Sciatic nerve (tissue), 2 donors: ENCODE results near the gene SUPT3H. TPM values are rescaled to one million over a fixed set of nuclear protein-coding genes. Genes with fewer than 3 reads are reported as not detected.
"Not testable (repeated sequence)": the region's sequence is repeated elsewhere in the genome, so short reads cannot be mapped to it uniquely, and the experiment has no call there.

Source experiments
- ATAC-seq: fragments of 200-7000 bp; cut with Tn5 transposase; one replicate; pipeline ENCODE4 v1.9.1; 2020; ENCODE audit warnings: mild to moderate bottlenecking, moderate library complexity
- DNase-seq: peaks from one replicate; pipeline ENCODE4 v3.0.0-alpha.2; 2020; ENCODE audit warnings: low spot score
- intact Hi-C: fragments of 100-400 bp; cut with DNase I; formaldehyde crosslinking; loops from one replicate; pipeline ENCODE4 v1.14.2; 2022
- total RNA-seq: library from RNA; stranded (reverse); fragmentation: NEBNext Ultra II Directional; extraction: Animal tissue kit (Norgen Biotek cat#: 25700); gene quantifications from one replicate; pipeline ENCODE4 v1.2.1, GENCODE V29; 2021
- donor health status: DM: no; HTN: no; CAD: no.
- donor health status: DM: no; HTN: no; CAD: no.

SUPT3H gene
- total RNA-seq, 1 donor from 2014 or later: 12.9 TPM

GRCh38 chr6:45200510-45200909 lies 177.2 kb downstream of the SUPT3H start:
- no peak for ATAC-seq
- intact Hi-C loops: no loop called here
- DNase-seq: no peak

GRCh38 chr6:45199554-45199953 lies 178.2 kb downstream of the SUPT3H start:
- DNase-seq (no peak), ATAC-seq (no peak)
- intact Hi-C loops: no loop called here

- DNase-seq (no peak), ATAC-seq (no peak)
- intact Hi-C loops: no loop called here
These were observed 181.6 kb downstream of the SUPT3H start for GRCh38 chr6:45196121-45196520.

GRCh38 chr6:45195137-45195536 lies 182.6 kb downstream of the SUPT3H start:
- no peak for DNase-seq
- intact Hi-C loops: no loop called here
- ATAC-seq: no peak

- DNase-seq (no peak), ATAC-seq (no peak)
- intact Hi-C loops: no loop called here
These were observed 185.2 kb downstream of the SUPT3H start for GRCh38 chr6:45192556-45192955.

GRCh38 chr6:45191414-45191813 lies 186.3 kb downstream of the SUPT3H start:
- ATAC-seq: no peak
- intact Hi-C loops: no loop called here

GRCh38 chr6:45187836-45188235 lies 189.9 kb downstream of the SUPT3H start:
- ATAC-seq: no peak
- DNase-seq: no peak
- intact Hi-C loops: no loop called here

More at GRCh38 chr6:45191414-45191813, 186.3 kb downstream of the SUPT3H start:
- DNase-seq: no peak

GRCh38 chr6:45185403-45186251 lies 192.1 kb downstream of the SUPT3H start:
- intact Hi-C loops: no loop called here
- ATAC-seq: no peak
- no peak for DNase-seq

- no peak for ATAC-seq
These were observed 192.8 kb downstream of the SUPT3H start for GRCh38 chr6:45184937-45185336.

GRCh38 chr6:45184040-45184439 lies 193.7 kb downstream of the SUPT3H start:
- ATAC-seq (no peak), DNase-seq (no peak)
- intact Hi-C loops: no loop called here

More at GRCh38 chr6:45184937-45185336, 192.8 kb downstream of the SUPT3H start:
- intact Hi-C loops: no loop called here
- no peak for DNase-seq

- ATAC-seq, DNase-seq, intact Hi-C loops: not testable (repeated sequence)
These were observed 201.4 kb downstream of the SUPT3H start for GRCh38 chr6:45176373-45176772.

- DNase-seq: no peak
- intact Hi-C loops: no loop called here
- ATAC-seq: no peak
These were observed 202.5 kb downstream of the SUPT3H start for GRCh38 chr6:45175272-45175671.

GRCh38 chr6:45174045-45174444 lies 203.7 kb downstream of the SUPT3H start:
- intact Hi-C loops: no loop called here
- ATAC-seq (no peak), DNase-seq (no peak)

- intact Hi-C loops: no loop called here
- DNase-seq: no peak
- ATAC-seq: no peak
These were observed 206.4 kb downstream of the SUPT3H start for GRCh38 chr6:45171380-45171779.

- DNase-seq (no peak), ATAC-seq (no peak)
- intact Hi-C loops: no loop called here
These were observed 207.4 kb downstream of the SUPT3H start for GRCh38 chr6:45170309-45170708.

- DNase-seq (no peak), ATAC-seq (no peak)
- intact Hi-C loops: no loop called here
These were observed 207.9 kb downstream of the SUPT3H start for GRCh38 chr6:45169815-45170214.

GRCh38 chr6:45163952-45164766 lies 213.6 kb downstream of the SUPT3H start:
- DNase-seq (no peak), ATAC-seq (no peak)
- intact Hi-C loops: no loop called here

- no peak for DNase-seq
- intact Hi-C loops: no loop called here
- no peak for ATAC-seq
These were observed 217.4 kb downstream of the SUPT3H start for GRCh38 chr6:45160305-45160704.

- DNase-seq (no peak), ATAC-seq (no peak)
- intact Hi-C loops: no loop called here
These were observed 221.7 kb downstream of the SUPT3H start for GRCh38 chr6:45156075-45156474.

GRCh38 chr6:45155341-45155894 lies 222.3 kb downstream of the SUPT3H start:
- intact Hi-C loops: loop anchor here (2.0 kb wide), 1 partner anchor 45 kb away; no protein-coding TSS in a partner anchor
- DNase-seq (no peak), ATAC-seq (no peak)
